Vagina (tissue), 2 donors: ENCODE data around the gene FAM124A. TPM values are rescaled to one million over a fixed set of nuclear protein-coding genes. Genes with fewer than 3 reads are reported as not detected.

Experiments
- DNase-seq, 2 donors: peaks; one replicate each; pipeline ENCODE4 v3.0.0-alpha.2; 2017; ENCODE audit errors: extremely low spot score in 2 of 2
- H3K27ac ChIP-seq: fragments of 200-600 bp; sonication (generic); one replicate; pipeline ENCODE4 v1.5.1; 2019
- H3K27me3 ChIP-seq: fragments of 200-600 bp; sonication (generic); one replicate; pipeline ENCODE4 v1.5.1; 2019
- H3K36me3 ChIP-seq, 2 donors: fragments of 200-600 bp; sonication (generic); one replicate each; pipeline ENCODE4 v1.5.1; 2017 to 2019
- H3K4me1 ChIP-seq: fragments of 200-600 bp; sonication (generic); one replicate; pipeline ENCODE4 v1.5.1; 2019
- H3K4me3 ChIP-seq, 2 donors: fragments of 200-600 bp; sonication (generic); 1 replicate in 1 of 2; 2 replicates in 1 of 2; pipeline ENCODE4 v1.5.1; 2016 to 2019
- H3K9me3 ChIP-seq: fragments of 200-600 bp; sonication (generic); one replicate; pipeline ENCODE4 v1.5.1; 2019
- POLR2A ChIP-seq, 2 donors: fragments of 450-650 bp; IDR thresholded peaks; one replicate each; pipeline ENCODE4 v1.6.1; 2017; ENCODE audit warnings: antibody characterized with exemption in 2 of 2, mild to moderate bottlenecking in 2 of 2, moderate library complexity in 2 of 2
- POLR2AphosphoS5 ChIP-seq, 2 donors: sonication (generic); formaldehyde crosslinking; IDR thresholded peaks; one replicate each; pipeline ENCODE4 v1.9.0; 2017; ENCODE audit warnings: antibody characterized with exemption in 2 of 2, mild to moderate bottlenecking in 2 of 2, low read depth in 1 of 2; ENCODE audit not compliant: insufficient read depth in 1 of 2
- intact Hi-C: fragments of 100-400 bp; cut with DNase I; formaldehyde crosslinking; loops from one replicate; pipeline ENCODE4 v1.15.1; 2023
- total RNA-seq: library from RNA; depleted of rRNA; stranded (reverse); fragments of >200 nt; gene quantifications from one replicate; pipeline ENCODE4 v1.2.3, GENCODE V29; 2016
- TF ChIP-seq, protein P1 (sequence below), 3 experiments: fragments of 450-650 bp in 2 of 3; fragments of 200-600 bp in 1 of 3; sonication (generic) in 1 of 3; IDR thresholded peaks; one replicate each; pipeline ENCODE4 v1.5.1; 2017 to 2019; ENCODE audit warnings: antibody characterized with exemption in 3 of 3, mild to moderate bottlenecking in 2 of 3, moderate library complexity in 2 of 3

The FAM124A gene
- total RNA-seq, 1 donor from 2014 or later = 5.4 TPM

DNA sequence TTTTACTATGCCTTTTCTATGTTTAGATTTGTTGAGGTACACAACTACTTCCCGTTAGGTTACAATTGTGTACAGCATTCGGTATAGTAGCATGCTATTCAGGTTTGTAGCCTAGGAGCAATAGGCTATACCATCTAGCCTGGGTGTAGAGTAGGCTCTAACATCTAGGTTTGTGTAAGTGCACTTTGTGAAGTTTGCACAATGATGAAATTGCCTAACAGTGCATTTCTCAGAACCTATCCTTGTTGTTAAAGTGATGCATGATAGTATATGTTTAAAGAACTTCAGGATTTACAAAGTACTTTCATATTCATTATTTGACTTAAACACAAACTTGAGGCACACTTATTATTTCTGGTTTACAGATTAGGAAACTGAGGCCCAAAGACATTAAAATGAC is 105.8 kb downstream of the FAM124A start:
- intact Hi-C loops = no loop called here

DNA sequence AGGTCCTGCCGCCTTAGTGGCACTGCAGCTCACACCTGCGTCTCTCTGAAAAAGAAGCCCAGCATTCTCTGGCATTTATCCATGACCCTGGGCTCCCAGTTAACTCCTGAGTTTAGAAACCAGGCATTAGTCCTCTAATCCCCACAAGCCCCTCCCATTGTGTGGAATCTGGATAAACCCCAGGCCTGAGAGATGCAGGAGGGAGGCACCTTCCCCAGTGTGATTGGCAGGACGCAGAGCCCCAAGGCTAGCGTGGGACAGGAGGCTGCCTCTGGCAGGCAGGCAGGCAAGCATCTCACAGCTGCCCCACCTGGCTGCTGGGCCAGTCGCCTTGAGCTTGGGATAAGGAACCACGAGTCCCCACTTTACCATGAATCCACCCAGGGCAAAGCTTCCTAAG is 106.3 kb downstream of the FAM124A start:
- no peak overlapping the region for H3K27ac ChIP-seq
- H3K27me3 ChIP-seq = no peaks in the 10 kb centered on the region
- DNase-seq = no peak
- H3K36me3 ChIP-seq = no peaks in the 10 kb centered on the region
- H3K9me3 ChIP-seq = no peaks in the 10 kb centered on the region
- H3K4me1 ChIP-seq = no peaks in the 10 kb centered on the region
- TF ChIP-seq, protein P1, sequence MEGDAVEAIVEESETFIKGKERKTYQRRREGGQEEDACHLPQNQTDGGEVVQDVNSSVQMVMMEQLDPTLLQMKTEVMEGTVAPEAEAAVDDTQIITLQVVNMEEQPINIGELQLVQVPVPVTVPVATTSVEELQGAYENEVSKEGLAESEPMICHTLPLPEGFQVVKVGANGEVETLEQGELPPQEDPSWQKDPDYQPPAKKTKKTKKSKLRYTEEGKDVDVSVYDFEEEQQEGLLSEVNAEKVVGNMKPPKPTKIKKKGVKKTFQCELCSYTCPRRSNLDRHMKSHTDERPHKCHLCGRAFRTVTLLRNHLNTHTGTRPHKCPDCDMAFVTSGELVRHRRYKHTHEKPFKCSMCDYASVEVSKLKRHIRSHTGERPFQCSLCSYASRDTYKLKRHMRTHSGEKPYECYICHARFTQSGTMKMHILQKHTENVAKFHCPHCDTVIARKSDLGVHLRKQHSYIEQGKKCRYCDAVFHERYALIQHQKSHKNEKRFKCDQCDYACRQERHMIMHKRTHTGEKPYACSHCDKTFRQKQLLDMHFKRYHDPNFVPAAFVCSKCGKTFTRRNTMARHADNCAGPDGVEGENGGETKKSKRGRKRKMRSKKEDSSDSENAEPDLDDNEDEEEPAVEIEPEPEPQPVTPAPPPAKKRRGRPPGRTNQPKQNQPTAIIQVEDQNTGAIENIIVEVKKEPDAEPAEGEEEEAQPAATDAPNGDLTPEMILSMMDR (IDR thresholded peaks at IDR 0.05) = no peak
- no peak for TF ChIP-seq POLR2AphosphoS5 (IDR thresholded peaks at IDR 0.05; ENCODE audit: insufficient read depth in 1 of 2, low read depth in 1 of 2)
- no peak for TF ChIP-seq POLR2A (IDR thresholded peaks at IDR 0.05)
- intact Hi-C loops = no loop called here
- H3K4me3 ChIP-seq = no peak overlapping the region

More for the DNA sequence above, 105.8 kb downstream of the FAM124A start:
- no peak for DNase-seq
- Histone ChIP-seq H3K27me3 (no peaks in the 10 kb centered on the region), H3K9me3 (no peaks in the 10 kb centered on the region), H3K27ac (no peak overlapping the region), H3K4me3 (no peak overlapping the region), H3K36me3 (no peaks in the 10 kb centered on the region), H3K4me1 (no peaks in the 10 kb centered on the region)
- TF ChIP-seq, protein P1 (IDR thresholded peaks at IDR 0.05) = no peak
- TF ChIP-seq POLR2AphosphoS5 (IDR thresholded peaks at IDR 0.05; ENCODE audit: insufficient read depth in 1 of 2, low read depth in 1 of 2) = no peak
- TF ChIP-seq POLR2A (IDR thresholded peaks at IDR 0.05) = no peak

DNA sequence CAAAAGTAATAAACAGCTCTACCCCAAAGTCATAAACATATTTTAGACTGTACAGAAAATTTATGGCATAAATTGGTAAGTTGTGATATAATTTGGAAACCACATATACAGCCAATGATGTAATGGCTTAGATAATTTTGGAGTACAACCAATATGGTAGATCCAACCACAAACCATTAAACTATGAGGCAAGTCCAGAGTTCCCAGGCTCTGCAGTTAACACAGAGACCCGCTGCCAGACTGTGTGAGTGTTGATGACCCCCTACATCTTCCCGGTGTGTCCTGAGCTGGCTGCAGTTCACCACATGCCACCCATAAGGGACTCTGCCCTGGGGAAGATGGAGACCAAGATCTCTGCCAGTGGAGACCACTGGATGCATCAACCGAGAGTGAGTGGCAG is 107.4 kb downstream of the FAM124A start:
- H3K4me3 ChIP-seq = no peak overlapping the region
- H3K9me3 ChIP-seq = no peaks in the 10 kb centered on the region
- H3K27me3 ChIP-seq = no peaks in the 10 kb centered on the region
- no peak overlapping the region for H3K27ac ChIP-seq
- DNase-seq = no peak
- H3K4me1 ChIP-seq = no peaks in the 10 kb centered on the region
- TF ChIP-seq POLR2AphosphoS5 (IDR thresholded peaks at IDR 0.05; ENCODE audit: insufficient read depth in 1 of 2, low read depth in 1 of 2) (no peak), POLR2A (IDR thresholded peaks at IDR 0.05) (no peak)
- TF ChIP-seq, protein P1 (IDR thresholded peaks at IDR 0.05) = no peak
- intact Hi-C loops = no loop called here
- H3K36me3 ChIP-seq = no peaks in the 10 kb centered on the region

DNA sequence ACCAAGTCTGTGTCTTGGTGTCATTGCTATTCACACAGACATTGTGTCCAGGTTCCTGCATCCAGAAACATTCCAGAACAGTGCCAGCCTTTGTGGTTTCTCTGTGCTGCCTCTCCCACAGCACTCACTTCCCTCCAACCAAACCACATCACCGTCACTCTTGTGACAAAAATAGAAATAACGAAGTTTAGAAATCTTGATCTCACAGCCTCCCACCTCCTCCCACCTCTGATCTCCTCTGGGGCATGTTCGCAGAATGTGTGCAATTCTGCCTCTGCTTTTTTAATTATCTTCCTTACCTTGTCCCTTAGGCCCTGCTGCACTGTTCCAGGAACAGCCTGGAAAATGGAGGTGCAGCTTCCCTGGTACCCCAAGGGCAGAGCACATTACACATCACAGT is 108.6 kb downstream of the FAM124A start:
- H3K9me3 ChIP-seq = no peaks in the 10 kb centered on the region
- intact Hi-C loops = no loop called here
- TF ChIP-seq, protein P1 (IDR thresholded peaks at IDR 0.05) = no peak
- no peak for TF ChIP-seq POLR2A (IDR thresholded peaks at IDR 0.05)
- no peak for TF ChIP-seq POLR2AphosphoS5 (IDR thresholded peaks at IDR 0.05; ENCODE audit: insufficient read depth in 1 of 2, low read depth in 1 of 2)
- H3K4me1 ChIP-seq = no peaks in the 10 kb centered on the region
- no peak overlapping the region for H3K4me3 ChIP-seq
- H3K36me3 ChIP-seq = no peaks in the 10 kb centered on the region
- no peak overlapping the region for H3K27ac ChIP-seq
- DNase-seq = no peak
- H3K27me3 ChIP-seq = no peaks in the 10 kb centered on the region

DNA sequence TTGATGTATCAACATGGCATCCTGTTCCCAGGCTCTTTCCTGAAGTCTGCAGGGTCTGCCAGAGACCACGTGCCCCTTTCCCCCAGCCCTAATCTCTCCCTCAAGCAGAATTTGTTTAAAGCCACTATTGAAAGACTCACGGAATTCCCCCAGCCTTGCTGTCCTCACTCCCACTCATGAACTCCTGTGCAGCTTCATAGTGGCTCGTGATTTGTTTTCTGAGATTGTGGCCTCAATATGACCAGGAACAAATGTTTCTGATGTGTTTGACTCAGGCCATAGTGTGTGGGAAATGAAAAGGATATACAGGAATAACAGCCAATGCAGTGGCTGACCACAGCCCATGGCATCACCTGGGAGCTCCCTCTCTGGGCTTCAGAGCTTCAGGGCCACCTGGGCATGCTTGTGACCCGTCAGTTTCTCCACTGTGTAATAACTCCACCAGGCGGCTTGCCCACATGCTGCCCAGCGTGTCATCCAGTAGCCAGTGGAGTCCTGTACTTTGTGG is 109.2 kb downstream of the FAM124A start:
- Histone ChIP-seq H3K4me3 (no peak overlapping the region), H3K4me1 (no peaks in the 10 kb centered on the region), H3K36me3 (no peaks in the 10 kb centered on the region), H3K9me3 (no peaks in the 10 kb centered on the region), H3K27me3 (no peaks in the 10 kb centered on the region), H3K27ac (no peak overlapping the region)
- DNase-seq = no peak
- intact Hi-C loops = no loop called here
- TF ChIP-seq POLR2AphosphoS5 (IDR thresholded peaks at IDR 0.05; ENCODE audit: insufficient read depth in 1 of 2, low read depth in 1 of 2) (no peak), POLR2A (IDR thresholded peaks at IDR 0.05) (no peak)
- TF ChIP-seq, protein P1 (IDR thresholded peaks at IDR 0.05) = no peak
